GM18499 (cell line): ENCODE data around the gene TGDS.

ENCODE experiments used
- ATAC-seq: cut with Tn5 transposase; IDR thresholded peaks from one replicate; pipeline ENCODE4 v1.9.1; 2021; ENCODE audit warnings: moderate number of reproducible peaks; ENCODE audit not compliant: insufficient read depth, unreplicated experiment

The TGDS gene

DNA sequence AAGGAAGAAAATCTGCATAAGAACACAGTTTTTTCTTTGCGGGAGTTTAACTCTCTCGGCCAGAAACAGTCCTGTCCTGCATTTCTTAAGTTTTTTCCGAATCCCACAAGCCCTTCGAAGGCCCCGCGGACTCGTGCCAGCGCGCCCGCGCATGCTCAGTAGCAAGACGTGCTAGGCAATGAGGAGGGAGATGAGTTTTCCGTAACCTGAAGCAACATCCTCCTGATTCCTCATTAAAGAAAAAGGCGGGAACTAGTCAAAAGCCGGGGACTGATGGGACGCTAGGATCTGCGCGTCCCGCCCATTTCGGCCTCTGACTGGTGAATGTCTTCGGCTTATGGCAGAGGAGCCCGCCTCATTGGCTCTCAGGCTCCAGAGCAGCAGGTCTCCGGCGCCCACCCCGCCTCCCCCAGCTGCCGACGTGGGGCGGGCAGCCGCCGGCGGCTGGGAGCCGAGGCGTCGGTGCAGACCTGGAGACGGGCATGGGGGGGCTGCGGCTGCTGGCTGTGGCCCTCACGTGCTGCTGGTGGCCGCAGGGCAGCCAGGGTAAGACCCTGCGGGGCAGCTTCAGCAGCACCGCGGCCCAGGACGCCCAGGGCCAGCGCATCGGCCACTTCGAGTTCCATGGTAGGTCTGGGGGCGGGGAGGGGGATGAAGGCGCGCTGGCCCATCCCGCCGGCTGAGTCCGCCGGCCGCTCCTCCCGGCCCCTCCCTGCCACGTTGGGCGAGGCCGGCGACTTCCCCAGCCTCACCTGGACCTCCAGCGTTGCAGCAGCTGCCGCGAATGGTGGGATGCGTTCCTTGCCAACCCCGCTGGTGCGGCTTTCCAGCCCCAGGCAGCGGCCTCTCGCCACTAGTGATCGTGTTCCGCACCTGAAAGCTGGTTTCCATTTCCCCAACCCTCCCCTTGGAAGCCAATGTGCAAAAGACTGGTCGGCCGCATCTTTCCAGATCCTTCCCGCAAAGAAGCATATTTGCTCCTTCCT is 5.8 kb upstream of the TGDS start, which contains the start of gene GPR180:
GPR180 (plus strand) TSS at position 412 of the 986 bp plus-strand sequence; CDS start at position 483, 71 bp downstream.
- ATAC-seq: peak; percentile 98

DNA sequence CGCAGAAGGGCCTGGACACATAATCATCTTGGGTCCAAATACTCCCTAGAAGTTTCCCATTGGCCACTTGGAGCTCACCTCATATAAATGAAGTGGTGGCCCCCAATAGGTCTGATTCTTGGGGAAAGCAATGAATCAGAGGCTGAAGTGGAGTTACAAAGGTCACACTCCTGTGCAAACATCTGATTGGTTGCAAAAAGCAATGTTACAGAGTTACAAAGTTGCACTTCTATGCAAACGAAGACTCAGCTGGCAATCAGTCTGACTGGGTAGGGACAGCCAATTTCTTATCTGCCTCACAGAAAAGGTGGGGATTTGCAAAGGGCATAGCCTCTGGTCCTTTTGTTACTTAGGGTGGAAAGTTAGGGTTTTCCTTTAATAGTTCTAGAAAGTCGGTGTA is 3.9 kb upstream of the TGDS start:
- no peak for ATAC-seq

GRCh38 chr13:94598281-94598680 is 2.3 kb upstream of the TGDS start:
- ATAC-seq: no peak

GRCh38 chr13:94596575-94596971 is 621 bp upstream of the TGDS start:
- ATAC-seq: no peak

- ATAC-seq: no peak
These were observed 677 bp downstream of the TGDS start for GRCh38 chr13:94595001-94595949.

- ATAC-seq: no peak
These were observed 5.2 kb downstream of the TGDS start for GRCh38 chr13:94590744-94591143.

DNA sequence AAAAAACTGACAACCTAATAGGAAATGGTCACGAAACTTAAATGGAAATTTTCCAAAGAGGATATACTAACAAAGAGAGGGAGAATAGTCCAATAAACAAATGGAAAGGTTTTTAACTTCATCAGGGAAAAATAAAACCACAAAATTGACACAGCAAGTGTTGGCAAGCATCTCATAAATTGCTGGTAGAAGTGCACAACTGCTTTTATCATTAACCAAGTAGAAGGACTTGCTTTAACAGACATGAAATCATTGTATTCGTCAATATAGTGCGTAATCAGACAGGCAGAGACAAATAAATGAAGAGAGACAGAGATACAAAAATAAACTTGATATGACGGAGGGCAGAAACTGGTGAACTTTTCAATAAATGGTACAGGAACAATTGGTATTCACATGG is 7.4 kb downstream of the TGDS start:
- ATAC-seq: no peak

- no peak for ATAC-seq
These were observed 9.6 kb downstream of the TGDS start for GRCh38 chr13:94586371-94586770.

DNA sequence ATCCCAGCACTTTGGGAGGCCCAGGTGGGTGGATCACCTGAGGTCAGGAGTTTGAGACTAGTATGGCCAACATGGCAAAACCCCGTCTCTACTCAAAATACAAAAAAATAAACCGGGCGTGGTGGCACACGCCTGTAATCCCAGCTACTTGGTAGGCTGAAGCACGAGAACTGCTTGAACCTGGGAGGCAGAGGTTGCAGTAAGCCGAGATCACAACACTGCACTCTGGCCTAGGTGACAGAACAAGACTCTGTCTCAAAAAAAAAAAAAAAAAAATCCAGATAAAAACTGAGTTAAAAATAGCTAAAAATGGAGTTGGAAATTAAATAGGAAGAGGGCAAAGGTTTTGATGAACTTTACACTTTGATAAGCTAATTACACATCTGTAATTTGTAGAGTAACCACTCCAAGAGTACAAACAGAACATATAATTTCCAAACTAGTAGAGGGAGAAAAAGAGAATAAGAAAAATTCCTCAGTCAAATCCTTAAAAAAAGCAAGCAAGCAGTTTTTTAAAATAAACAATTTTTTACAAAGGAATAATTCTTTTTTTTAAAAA is 10.3 kb downstream of the TGDS start:
- ATAC-seq: no peak

DNA sequence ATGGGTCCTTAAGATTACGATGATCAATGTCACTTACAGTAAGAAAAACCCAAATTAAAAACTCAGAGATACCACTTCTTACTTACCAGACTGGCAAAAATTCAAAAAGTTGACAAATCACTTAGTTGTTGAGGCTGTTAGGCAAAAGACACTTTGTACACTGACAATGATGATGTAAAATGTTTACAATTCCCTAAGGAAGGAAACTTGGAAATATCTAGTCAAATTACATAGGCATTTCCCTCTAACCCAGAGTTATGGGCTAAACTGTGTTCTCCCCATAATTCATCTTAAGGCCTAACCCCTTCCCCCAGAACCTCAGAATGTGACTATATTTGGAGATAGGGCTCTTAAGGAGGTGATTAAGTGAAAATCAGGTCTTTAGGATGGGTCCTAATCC is 12.0 kb downstream of the TGDS start:
- ATAC-seq: no peak

GRCh38 chr13:94579063-94579462 is 16.9 kb downstream of the TGDS start:
- ATAC-seq: no peak

DNA sequence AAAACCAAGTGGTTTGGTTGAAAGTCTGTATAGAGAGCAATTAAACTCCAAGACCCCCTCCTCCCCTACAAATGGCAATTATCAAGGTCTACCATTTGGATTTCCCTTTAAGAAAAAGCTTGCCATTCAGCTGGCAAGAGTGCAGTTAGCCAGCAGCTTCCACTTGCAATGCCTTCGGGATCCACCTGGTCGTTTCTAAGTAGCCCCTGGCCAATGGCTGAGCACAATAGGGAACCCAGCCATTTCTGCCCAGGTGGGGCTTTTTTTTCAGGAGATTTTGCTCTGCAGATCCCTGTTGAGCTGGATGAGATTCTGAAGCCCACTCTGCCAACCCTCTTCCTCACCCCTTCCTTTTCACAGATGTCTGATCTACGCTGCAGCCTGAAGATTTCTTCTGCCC is 26.3 kb downstream of the TGDS start:
- no peak for ATAC-seq

DNA sequence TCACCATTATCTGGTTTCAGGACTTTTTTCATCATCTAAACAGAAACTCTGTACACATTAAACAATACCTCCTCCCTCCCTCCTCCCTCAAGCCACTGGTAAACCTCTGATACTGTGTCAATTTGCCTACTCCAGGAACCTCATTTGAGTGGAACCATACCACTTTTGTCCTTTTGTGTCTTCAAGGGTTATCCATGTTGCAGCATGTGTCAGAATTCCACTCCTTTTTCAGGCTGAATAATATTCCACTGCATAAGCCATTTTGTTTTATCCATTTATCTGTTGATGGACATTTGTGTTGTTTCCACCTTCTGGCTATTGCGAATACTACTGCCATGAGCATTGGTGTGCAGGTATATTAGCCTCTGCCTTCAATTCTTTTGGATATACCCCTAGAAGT is 27.5 kb downstream of the TGDS start:
- no peak for ATAC-seq

DNA sequence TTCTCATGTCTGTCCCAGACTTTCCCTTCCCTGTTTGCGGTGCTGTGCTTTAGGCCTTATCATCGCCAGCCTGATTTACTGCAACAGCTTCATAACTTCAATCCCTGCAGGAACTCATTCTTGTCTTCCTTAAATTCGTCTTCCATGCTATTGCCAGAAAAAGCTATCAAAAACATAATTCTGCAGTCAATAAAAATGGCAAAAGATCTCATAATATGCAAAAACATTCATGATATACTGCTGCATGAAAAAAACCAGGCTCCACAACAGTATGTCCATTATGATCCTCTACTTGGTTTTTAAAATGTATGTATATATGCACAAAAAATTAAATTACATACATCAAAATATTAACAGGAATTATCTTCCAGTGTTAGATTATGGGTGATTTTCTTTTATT is 28.4 kb downstream of the TGDS start:
- no peak for ATAC-seq

- no peak for ATAC-seq
These were observed 34.8 kb downstream of the TGDS start for GRCh38 chr13:94561126-94561525.

GRCh38 chr13:94560116-94560515 is 35.8 kb downstream of the TGDS start:
- no peak for ATAC-seq

- no peak for ATAC-seq
These were observed 36.6 kb downstream of the TGDS start for GRCh38 chr13:94559222-94559795.

- no peak for ATAC-seq
These were observed 37.2 kb downstream of the TGDS start for GRCh38 chr13:94558716-94559115.

DNA sequence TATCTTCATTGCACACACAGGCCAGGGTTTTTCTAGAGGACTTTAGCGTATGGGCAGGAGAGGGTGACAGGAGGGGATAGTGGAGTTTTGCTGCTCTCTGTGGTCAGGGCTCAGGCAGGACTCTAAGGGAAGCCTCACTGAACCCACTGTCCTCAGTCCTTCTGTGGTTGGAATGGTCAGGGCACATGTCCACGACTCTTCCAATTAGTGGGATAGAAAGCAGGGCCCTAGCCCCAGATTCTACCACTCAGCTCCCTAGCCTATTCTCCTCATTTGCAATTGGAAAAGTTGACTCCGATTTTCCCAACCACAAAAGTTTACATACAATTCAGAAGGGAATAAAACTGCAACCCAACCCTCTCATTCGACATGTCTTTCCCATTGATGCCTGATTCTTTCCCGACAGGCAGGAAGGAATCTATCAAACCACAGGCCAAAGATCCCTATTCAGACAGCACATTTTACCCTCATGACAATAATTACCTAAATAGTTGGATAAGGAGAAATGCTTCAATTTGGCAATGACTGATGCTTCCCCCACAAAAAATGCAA is 38.2 kb downstream of the TGDS start:
- no peak for ATAC-seq

- ATAC-seq: no peak
These were observed 39.3 kb downstream of the TGDS start for GRCh38 chr13:94556621-94557020.
